GM19193 (cell line): Measurements from ENCODE around the gene HEATR5B.

Experiments used
- POLR2A ChIP-seq: IDR thresholded peaks from 4 replicates; pipeline ENCODE4 v1.6.1; 2011; ENCODE audit not compliant: insufficient read depth, insufficient read length; ENCODE audit errors: extremely low read depth

HEATR5B gene

GRCh38 chr2:37020212-37020886 lies 63.8 kb downstream of the HEATR5B start:
- TF ChIP-seq POLR2A: no peak

GRCh38 chr2:37013315-37013641 lies 70.9 kb downstream of the HEATR5B start:
- no peak for TF ChIP-seq POLR2A

- no peak for TF ChIP-seq POLR2A
Measured at GRCh38 chr2:37011130-37011529, 73.0 kb downstream of the HEATR5B start.

- no peak for TF ChIP-seq POLR2A
Measured at GRCh38 chr2:37005118-37005868, 78.9 kb downstream of the HEATR5B start.

GRCh38 chr2:37000988-37001556 lies 83.1 kb downstream of the HEATR5B start:
- TF ChIP-seq POLR2A: no peak

- no peak for TF ChIP-seq POLR2A
Measured at GRCh38 chr2:37000318-37000717, 83.9 kb downstream of the HEATR5B start.

GRCh38 chr2:36993841-36994620 lies 90.1 kb downstream of the HEATR5B start:
- no peak for TF ChIP-seq POLR2A

GRCh38 chr2:36988008-36988407 lies 96.2 kb downstream of the HEATR5B start:
- no peak for TF ChIP-seq POLR2A

GRCh38 chr2:36982467-36982866 lies 101.7 kb downstream of the HEATR5B start:
- TF ChIP-seq POLR2A: no peak

GRCh38 chr2:36981911-36982310 lies 102.3 kb downstream of the HEATR5B start:
- no peak for TF ChIP-seq POLR2A

- no peak for TF ChIP-seq POLR2A
Measured at GRCh38 chr2:36976065-36976464, 108.1 kb downstream of the HEATR5B start.

GRCh38 chr2:36975306-36975705 lies 108.9 kb downstream of the HEATR5B start:
- TF ChIP-seq POLR2A: no peak

- TF ChIP-seq POLR2A: no peak
Measured at GRCh38 chr2:36973320-36973719, 110.9 kb downstream of the HEATR5B start.

- no peak for TF ChIP-seq POLR2A
Measured at GRCh38 chr2:36971990-36972389, 112.2 kb downstream of the HEATR5B start.

- TF ChIP-seq POLR2A: no peak
Measured at GRCh38 chr2:36967236-36967876, 116.8 kb downstream of the HEATR5B start.
